HG03108 (cell line): Measurements from ENCODE around the gene GLI3.
"Not testable (repeated sequence)": the region's sequence is repeated elsewhere in the genome, so short reads cannot be mapped to it uniquely, and the experiment has no call there.

ENCODE experiments used
- ATAC-seq: cut with Tn5 transposase; IDR thresholded peaks from one replicate; pipeline ENCODE4 v1.9.1; 2021; ENCODE audit warnings: moderate library complexity; ENCODE audit not compliant: unreplicated experiment

GLI3 gene

DNA sequence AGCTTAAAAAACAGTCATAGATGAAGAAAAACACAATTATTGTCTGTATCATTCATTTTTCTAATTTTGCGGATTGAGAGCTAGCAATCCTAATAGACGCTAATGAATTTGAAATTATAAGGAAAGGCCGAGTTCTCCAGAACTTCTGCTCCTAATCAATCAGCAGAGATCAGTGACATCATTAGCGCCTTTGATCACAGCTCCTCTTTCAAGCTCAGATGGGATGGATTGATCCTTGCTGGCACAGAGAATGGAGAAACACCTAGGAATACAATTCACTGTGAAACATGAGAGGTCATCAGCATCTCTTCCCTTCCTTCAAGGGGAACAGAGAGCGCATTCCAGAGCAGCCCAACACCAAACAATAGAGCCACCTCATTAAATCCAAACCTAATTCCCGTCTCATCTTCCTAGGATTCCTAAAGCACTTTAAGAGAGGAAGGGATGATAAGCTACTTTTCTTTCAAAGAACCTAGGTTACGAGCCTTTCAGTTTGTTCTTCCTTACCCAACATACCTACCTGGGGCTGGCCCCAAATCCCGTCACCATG lies 24.4 kb downstream of the GLI3 start:
- ATAC-seq = no peak

DNA sequence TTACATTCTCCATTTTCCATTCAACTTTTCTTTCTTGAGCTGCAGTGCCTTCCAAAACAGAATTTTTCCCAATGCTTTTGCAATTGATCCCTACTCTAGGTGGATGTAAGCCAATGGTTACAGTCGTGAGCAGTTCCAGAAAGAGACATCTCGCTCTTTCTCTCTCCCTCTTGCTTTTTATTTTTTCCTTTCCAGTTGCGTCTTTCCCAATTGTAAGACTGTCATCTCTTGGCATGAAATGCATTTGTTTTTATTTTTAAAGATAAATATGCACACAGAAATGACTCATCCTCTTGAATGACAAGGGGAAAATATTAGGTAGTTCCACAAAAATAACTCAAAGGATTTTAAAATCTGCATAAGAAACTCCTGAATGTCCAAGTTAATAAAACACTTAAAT lies 25.1 kb downstream of the GLI3 start:
- ATAC-seq = no peak

DNA sequence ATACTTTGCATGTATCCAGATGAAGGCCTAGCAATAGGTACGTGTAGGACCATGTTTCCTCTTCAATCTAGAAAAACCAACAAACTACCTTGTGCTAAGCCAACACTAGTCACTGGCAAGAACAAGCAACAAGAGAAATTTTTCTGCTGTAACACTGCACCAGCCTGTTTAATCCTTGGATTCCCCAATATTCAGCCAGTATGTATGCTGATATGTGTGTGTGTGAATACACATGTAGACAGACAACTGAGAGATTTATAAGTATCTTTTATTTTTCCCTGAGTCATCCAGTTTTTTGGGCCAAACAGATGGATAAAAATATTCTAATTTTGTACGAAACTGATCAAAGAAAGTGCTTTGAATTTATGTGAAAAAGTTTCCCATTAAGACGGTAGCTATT lies 26.2 kb downstream of the GLI3 start:
- ATAC-seq = no peak

DNA sequence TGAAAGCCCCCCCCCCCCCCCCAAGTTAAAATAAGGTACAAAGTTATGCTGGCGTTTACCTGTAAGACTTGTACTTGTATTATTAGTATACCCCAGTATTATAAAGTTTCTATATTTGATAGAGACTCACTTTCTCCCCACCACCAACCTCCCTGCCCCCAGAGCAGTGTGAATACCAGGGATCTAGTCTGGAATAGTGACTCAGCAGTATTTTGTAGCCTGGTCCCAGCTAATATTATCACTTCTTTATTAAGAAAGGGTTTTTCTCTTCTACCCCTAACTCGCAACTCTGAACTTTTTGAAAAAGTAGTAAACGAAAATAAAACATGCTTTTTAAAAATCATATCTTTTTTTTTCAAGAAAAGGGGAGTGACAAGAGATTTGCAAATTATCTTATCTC lies 26.7 kb downstream of the GLI3 start:
- ATAC-seq = no peak

DNA sequence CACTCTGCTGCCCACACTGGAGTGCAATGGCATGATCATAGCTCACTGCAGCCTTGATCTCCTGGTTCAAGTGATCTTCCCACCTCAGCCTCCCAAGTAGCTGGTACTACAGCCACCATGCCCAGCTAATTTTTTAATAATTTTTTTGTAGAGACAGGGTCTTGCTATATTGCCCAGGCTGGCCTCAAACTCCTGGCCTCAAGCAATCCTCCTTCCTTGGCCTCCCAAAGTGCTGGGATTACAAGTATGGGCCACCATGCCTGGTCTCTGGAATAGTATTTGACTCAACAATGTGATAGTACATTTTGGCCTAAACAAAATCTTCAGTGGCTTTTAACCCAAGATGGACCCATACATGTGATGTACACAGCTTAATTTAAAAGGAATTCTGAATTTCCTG lies 27.9 kb downstream of the GLI3 start:
- not testable (repeated sequence) for ATAC-seq

DNA sequence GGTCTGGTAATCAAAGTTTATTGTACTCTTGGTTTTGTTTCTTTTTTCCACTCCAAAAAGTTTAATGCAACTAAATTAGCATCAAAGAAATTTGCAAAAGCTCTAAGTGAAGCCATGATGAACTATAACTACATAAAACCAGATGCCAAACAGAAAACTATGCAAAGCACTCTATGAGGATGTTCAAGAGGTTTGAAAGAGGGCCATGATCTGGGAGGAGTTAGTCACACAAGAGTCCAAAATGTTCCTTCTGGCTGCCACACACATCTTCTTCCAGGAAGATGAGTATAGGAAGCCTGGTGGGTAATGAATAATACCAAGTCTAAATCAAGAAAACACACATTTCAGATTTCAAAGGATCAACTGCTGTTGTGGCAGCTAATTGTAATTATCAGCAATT lies 28.4 kb downstream of the GLI3 start:
- no peak for ATAC-seq

DNA sequence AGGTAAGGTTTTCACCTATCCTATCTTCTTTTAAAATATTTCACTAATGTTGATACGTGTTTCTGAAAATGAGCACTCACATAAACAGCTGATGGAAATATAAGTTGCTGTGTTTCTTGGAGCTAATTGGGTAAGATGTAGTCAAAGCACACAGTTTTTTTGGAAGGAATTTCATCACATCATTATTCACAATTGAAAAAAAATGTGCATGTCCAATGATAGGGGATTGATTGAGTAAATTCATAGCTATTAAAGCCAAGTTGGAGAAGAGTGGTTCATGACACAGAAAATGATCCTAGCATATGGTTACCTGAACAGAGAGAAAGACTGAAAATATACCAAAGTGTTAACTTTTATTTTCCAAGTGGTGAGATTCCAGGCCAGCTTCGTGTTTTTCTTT lies 29.6 kb downstream of the GLI3 start:
- no peak for ATAC-seq

DNA sequence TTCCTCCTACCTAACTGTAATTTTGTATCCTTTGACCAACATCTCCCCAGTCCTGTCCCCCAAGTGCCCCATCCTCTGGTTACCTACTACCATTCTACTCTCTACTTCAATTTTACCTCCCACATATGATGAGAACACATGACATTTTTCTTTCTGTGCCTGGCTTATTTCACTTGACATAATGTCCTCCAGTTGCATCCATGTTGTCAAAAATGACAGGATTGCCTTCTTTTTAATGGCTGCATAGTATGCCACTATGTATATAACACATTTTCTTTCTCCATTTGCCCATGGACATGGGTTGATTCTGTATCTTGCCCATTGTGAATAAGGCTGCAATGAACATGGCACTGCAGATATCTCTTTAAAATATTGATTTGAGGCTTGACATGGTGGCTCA lies 33.7 kb downstream of the GLI3 start:
- ATAC-seq = no peak

DNA sequence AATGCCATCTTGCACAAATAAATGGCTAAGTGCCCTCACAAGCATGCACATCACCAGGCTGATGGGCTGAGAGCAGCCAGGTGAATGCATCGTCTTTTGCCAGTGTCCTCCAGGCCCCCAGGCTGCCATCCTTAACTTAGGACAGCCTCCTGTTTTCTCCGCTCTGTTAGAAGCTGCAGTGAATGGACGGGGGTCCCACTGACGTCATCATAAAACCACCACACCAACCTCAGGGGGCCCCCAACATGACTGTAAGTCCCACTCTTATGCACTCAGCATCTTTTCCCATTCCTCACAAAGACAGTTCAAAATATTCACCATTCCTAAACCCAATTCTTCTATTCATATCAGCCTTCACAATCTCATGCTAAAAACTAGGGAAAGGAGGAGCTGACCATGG lies 34.4 kb downstream of the GLI3 start:
- no peak for ATAC-seq

DNA sequence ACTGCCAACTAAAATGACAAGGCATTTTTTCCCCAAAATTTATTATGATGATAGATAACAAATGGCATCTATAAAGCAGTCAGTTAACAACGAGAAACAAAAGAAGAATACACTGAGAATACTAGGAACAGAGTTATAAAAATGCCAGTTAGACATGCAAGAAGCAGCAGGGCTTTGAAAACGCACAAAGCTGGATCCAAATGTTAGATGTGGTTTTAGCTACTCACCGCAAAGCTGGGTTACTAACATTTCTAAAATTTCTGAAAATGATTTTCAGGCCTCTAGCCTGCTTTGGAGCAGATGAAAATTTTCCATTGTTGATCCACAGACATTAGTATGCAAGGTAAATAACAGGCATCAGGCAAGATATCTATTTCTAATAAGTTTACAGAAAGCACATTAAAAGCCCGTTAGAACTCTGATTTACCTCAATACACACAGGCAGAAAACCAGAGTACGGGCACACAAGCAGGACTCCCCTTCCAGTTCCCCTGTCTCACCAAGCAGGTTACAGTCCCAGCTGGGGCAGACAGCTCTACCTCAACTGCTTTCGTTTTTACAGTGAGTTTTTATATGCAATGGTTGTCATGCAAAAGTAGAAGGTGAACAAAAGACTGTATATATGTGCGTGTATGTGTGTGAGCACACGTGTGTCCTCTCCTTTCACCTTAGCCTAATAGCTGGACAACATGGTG lies 37.9 kb downstream of the GLI3 start:
- ATAC-seq = no peak

DNA sequence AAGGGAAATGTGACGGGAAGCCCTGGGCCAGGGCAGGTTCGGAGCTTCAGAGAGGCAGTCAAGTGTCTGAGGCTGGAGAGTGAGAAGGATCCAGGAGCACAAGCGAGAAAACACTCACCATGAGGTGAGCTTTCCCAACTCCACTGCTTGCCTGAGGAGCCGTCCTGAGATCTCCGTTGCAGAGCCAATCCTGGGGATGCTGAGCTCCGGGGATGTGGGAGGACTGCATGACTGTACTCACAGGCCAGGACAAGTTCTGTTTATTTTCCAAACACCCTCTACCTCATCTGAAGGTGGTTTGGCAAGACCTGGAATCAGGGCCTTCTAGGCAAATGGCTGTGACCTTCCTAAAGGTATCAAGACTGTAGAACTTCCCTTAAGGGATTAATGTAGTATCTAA lies 38.7 kb downstream of the GLI3 start:
- ATAC-seq = no peak

DNA sequence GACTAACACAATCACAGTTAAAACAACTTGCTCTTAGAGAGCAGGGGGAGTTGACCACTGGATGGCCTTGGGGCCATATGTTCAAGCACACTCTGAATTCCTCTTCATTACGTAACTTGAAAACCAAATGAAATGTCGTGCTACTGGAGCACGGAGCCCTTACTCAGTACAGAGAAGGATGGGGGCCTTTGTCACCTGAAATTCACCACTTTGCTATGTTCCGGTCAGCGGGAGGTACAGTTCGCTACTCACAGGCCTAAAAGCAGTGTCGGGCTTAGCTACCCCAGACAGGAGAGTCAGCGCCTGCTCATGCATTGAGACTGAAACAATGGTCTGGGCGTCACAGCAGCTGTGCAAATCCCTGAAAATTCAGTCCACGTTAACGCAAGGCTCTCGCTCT lies 39.6 kb downstream of the GLI3 start:
- no peak for ATAC-seq

DNA sequence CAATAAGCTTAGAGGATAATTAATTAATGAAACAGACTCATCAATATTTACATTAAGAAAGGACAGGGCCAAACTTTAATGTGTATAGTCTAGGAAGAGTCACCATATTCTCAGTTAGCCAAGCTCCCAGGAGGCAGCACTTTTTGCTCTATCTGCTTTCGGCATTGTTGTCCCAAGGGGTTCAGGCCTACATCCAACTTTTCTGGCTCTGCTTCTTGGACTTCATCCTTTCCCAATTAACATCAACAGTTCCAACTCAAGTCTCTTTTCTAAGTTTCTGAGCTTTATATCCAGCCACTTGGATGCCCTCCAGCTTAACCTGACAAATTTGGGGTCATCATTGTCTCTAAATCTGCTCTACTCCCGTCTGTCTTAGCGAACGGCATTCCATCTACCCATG lies 42.8 kb downstream of the GLI3 start:
- ATAC-seq = no peak

DNA sequence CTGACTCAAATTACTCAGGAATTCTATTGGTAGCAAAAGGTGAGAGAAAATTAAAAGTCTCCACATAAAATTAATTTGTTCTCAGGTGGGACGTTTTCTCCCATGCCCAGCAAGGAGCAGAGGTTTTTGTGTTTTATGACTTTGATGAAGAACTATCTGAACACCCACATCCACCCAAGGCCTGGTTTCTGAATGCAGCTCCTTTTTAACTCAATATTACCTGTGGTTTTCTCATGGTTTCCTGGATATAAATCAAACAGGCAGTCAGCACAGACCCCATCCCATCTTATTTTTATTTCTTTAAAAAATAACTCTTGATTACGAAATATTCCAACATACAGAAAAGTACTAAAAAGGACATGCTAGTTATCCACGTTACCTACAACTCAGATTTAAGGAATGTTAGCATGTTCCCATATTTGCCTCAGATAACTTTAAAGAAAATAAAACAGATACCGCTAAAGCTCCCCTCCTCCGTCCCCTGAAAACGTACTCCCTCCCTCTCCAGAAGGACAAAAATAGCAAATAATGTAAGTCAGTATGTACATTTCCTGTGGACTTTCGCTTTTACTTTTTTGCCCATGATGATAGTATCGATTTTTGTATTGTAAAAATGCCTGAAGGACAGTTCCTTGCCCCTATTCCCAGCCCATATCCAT lies 43.4 kb downstream of the GLI3 start:
- no peak for ATAC-seq

DNA sequence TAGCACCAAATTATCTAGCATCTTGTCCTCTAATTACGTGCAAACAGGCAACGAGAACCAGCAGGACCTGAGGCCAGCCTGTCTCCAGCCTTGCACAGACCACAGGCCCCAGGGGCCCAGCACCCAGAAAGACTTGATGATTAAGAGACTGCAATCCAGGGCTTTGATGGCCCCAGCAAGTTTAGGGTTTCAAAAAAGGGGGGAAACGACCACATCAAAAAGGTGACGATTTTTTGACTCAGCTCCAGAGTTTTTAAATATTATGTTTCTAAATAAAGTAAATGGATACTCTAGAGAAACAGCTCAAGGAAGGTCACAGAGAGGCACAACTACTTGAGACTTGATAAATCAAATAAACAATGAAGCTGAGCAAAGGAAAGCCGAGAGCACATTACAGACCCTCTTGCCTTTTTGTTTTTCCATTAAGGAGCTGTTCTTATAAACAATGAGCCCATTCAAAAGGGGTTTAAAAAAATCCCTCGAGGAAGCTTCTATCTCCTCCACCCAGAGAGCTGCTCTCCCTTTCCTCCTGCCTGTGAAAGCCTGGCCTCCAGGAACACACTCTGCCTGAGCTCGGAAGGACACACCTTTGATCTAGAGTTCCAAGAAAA lies 44.1 kb downstream of the GLI3 start:
- ATAC-seq = no peak

DNA sequence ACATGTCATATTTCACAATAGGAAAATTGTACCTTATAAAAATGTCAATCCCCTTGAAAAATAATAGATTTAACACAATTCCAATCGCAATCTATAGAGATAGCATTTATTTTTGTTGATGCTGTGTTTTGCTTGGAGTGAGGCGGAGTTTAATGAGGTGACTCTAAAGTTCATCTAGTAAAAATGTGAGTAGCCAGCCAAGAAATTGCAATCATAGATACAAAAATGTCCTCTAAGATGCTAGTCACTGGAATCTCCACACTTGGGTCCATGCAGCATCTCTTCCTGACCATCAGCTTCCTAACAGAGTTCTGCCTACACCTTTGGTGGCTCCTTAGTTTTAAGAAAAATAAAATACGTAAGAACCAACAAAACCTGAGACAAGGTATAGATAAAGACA lies 44.9 kb downstream of the GLI3 start:
- ATAC-seq = no peak

DNA sequence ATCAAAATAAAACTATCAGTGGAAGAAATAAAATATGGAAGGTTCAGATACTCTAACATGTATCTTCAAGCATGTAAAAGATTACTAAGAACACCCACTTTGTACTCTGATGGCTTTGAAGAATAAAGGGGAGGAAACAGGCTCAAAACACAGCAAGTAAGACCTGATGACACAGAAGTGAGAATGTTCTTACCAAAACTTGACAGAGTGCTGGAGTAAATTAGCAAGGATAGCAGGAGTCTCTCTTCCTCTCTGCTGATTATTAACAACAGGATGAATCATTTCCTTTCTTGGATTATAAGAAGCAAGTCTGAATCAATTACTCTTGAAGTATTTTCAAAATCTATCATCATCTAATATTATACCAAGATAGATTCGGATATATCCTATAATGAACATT lies 47.5 kb downstream of the GLI3 start:
- no peak for ATAC-seq

DNA sequence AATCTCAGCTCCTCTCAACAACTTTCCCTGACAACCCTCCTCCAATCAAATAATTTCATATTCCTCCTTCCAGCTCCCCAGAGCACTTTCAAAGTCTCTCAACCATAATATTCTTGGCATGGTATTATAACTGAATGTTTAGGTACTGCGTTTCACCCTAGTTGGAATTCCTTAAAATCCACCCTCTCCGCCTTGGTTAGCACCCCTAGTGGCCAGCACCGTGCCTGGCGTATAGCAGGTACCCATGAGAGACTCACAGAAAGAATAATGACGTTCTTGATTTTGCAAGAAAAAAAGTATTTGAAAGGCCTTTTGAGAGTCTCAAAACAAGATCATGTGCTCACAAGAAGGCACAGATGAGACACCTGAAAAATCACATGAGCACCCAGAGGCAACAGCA lies 50.9 kb downstream of the GLI3 start:
- no peak for ATAC-seq

DNA sequence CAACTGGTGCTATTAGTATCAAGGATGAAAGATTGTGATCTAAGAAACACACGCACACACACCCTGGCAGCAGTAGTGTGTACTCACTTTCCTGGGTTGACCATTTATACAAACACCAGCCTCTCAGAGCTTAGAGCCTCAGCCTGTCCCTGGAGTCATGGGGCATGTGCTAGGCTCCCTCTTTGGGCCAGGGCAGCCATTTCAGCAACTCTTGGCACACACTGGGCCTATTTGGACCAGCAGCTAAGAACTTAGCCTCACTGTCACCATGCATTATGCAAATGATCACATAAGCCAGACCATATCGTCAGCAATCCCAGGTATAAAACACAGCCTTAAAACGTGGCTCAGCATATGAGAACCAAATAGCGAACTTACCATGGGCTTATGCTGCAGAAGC lies 51.3 kb downstream of the GLI3 start:
- no peak for ATAC-seq

DNA sequence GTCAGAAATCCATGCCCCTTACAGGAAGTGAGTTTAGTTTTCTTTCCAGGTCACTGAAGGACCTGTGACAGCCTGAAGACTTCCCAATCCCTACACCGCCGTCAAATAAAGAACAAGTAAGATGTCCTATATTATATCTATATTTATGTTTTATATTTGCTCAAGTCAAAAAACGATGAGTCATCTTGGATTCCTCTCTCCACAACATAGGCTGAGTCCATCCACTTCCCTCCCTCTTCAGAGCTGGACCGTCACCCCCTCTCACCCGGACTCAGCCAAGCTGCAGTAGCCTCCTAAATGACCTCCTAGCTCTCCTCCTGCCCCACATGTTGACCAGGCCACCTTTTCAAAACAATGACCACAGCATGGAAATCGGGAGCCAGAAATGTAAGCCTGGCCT lies 53.5 kb downstream of the GLI3 start:
- no peak for ATAC-seq

DNA sequence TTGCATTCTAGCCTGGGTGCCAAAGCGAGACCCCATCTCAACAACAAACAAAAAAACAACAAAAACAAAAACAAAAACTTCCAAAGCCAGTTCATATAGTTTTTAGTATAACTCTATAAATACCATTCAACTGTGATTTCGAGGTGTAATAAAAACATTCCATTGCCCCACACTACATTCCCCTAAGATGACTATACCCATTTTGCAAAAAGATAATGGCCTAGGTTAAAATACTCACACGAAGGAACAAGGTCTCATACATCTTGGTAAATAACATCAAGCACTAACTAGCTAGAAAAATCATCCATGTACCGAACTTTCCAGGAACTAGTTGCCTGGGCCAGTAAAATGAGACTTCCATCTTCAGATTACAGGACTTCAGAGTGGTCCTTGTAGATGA lies 55.4 kb downstream of the GLI3 start:
- no peak for ATAC-seq

DNA sequence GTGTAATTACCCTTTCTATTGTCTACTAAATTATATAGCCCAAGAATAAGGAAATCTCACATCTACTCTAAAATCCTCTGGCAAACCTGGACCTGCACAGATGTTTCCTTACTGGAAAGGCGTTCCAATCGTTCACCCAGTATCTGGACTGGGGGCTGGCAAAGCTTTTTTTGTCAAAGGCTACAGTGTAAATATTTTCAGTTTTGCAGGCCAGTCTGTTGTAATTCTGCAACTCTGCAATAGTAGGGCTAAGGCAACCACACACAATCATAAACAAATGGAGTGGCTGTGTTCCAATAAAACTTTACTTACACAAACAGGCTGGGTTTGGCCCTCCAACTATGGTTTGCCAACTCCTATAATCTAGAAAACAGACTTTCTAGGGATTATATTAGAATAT lies 56.2 kb downstream of the GLI3 start:
- no peak for ATAC-seq
